Measurements from ENCODE around the gene TLE6.
"Not testable (repeated sequence)": the region's sequence is repeated elsewhere in the genome, so short reads cannot be mapped to it uniquely, and the experiment has no call there.

Gene TLE6

GRCh38 chr19:2977001-2977745, at the start of gene TLE6:
Gene TLE6, plus strand, starts transcription at chr19:2977564. Its CDS starts 670 bp downstream, at chr19:2978234.
- DNase-seq, result peak; percentile 94

- no peak for DNase-seq
These were observed 43.9 kb upstream of the TLE6 start for GRCh38 chr19:2933490-2933910.

GRCh38 chr19:2935863-2936262, 41.5 kb upstream of the TLE6 start:
- not testable (repeated sequence) for DNase-seq

- DNase-seq, result no peak
These were observed 34.3 kb upstream of the TLE6 start for GRCh38 chr19:2942928-2943640.

- no peak for DNase-seq
These were observed 33.0 kb upstream of the TLE6 start for GRCh38 chr19:2944403-2944774.

- peak; percentile 99 for DNase-seq
These were observed 32.4 kb upstream of the TLE6 start, which contains the start of gene ZNF77 for GRCh38 chr19:2944775-2945574. Gene ZNF77, minus strand, starts transcription at chr19:2944971. Its CDS starts 131 bp downstream, at chr19:2944840.

- no peak for DNase-seq
These were observed 31.7 kb upstream of the TLE6 start for GRCh38 chr19:2945575-2946184.

GRCh38 chr19:2949939-2950285, 27.5 kb upstream of the TLE6 start:
- DNase-seq, result no peak

- peak; percentile 100 for DNase-seq
These were observed 26.9 kb upstream of the TLE6 start for GRCh38 chr19:2950286-2951124.

- DNase-seq, result no peak
These were observed 24.3 kb upstream of the TLE6 start for GRCh38 chr19:2952953-2953481.

GRCh38 chr19:2957160-2957559, 20.2 kb upstream of the TLE6 start:
- no peak for DNase-seq

- no peak for DNase-seq
These were observed 17.2 kb upstream of the TLE6 start for GRCh38 chr19:2960120-2960519.

- DNase-seq, result peak; percentile 88
These were observed 15.2 kb upstream of the TLE6 start for GRCh38 chr19:2962018-2962670.

- DNase-seq, result no peak
These were observed 14.2 kb upstream of the TLE6 start for GRCh38 chr19:2963122-2963521.

- not testable (repeated sequence) for DNase-seq
These were observed 13.7 kb upstream of the TLE6 start for GRCh38 chr19:2963631-2964030.

- DNase-seq, result no peak
These were observed 12.5 kb upstream of the TLE6 start for GRCh38 chr19:2964874-2965273.

- no peak for DNase-seq
These were observed 9.4 kb upstream of the TLE6 start for GRCh38 chr19:2967972-2968371.

GRCh38 chr19:2969104-2969504, 8.3 kb upstream of the TLE6 start:
- DNase-seq, result no peak

- no peak for DNase-seq
These were observed 7.0 kb upstream of the TLE6 start for GRCh38 chr19:2970201-2970835.

GRCh38 chr19:2973229-2973628, 4.1 kb upstream of the TLE6 start:
- no peak for DNase-seq
